Fibroblast of skin of left biceps (primary cell): ENCODE data around the gene CARNS1.
"Not testable (repeated sequence)": the region's sequence is repeated elsewhere in the genome, so short reads cannot be mapped to it uniquely, and the experiment has no call there.

Experiments used
- DNase-seq, 2 experiments: peaks; one replicate each; pipeline ENCODE4 v3.0.0-alpha.2; 2013; ENCODE audit warnings: low read depth in 2 of 2

CARNS1 gene

DNA sequence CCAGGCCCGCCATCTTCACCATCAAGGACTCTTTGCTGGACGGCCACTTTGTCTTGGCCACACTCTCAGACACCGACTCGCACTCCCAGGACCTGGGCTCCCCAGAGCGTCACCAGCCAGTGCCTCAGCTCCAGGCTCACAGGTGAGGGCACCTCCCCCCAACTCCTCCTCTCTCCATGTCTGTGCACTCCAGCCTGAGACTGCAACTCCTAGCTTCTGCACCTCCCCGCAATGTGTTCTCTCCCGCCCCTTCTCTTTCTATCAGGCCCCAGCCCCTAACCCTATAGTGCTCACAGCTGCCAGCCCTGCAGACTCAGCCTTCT is 19.3 kb upstream of the CARNS1 start:
- DNase-seq: no peak

DNA sequence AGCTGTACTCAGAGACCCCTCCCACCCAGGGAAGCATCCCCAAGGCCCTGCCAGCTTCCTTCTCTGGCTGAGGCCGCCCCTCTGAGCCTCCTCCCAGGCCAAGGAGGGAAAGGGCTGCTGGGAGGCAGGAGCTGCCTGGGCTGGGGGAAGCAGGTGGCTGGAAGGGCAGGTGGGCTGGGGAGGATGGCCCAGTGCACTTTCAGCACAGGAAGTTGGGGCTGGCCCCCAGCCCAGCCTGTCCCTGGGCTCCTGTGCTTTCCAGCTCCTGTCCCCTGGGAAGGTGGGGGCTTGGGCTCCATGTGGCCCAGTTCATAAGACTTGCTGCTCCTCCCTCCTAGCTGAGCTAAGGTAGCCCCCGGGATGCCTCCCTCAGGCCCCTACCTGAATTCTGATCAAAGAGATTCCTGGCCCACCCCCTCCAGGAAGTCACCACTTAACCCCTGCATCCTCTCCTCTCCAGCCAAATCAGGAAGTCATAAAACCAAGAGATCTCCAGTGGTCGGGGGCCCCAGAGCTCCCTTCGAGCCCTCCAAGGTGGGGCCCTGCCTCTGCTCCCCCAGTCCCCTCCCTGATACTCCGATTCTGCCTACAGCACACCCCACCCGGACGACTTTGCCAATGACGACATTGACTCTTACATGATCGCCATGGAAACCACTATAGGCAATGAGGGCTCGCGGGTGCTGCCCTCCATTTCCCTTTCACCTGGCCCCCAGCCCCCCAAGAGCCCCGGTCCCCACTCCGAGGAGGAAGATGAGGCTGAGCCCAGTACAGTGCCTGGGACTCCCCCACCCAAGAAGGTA is 18.7 kb upstream of the CARNS1 start:
- DNase-seq: no peak

DNA sequence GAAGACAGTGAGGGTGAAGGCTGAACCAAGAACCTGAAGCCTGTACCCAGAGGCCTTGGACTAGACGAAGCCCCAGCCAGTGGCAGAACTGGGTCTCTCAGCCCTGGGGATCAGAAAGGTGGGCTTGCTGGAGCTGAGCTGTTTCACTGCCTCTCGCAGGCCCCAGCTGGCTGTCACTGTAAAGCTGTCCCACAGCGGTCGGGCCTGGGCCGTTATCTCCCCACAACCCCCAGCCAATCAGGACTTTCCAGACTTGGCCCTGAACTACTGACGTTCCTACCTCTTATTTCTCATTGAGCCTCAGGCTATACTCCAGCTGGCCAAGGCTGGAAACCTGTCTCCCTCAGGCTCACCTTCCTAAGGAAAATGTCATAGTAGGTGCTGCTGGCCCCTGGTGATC is 17.9 kb upstream of the CARNS1 start:
- no peak for DNase-seq

DNA sequence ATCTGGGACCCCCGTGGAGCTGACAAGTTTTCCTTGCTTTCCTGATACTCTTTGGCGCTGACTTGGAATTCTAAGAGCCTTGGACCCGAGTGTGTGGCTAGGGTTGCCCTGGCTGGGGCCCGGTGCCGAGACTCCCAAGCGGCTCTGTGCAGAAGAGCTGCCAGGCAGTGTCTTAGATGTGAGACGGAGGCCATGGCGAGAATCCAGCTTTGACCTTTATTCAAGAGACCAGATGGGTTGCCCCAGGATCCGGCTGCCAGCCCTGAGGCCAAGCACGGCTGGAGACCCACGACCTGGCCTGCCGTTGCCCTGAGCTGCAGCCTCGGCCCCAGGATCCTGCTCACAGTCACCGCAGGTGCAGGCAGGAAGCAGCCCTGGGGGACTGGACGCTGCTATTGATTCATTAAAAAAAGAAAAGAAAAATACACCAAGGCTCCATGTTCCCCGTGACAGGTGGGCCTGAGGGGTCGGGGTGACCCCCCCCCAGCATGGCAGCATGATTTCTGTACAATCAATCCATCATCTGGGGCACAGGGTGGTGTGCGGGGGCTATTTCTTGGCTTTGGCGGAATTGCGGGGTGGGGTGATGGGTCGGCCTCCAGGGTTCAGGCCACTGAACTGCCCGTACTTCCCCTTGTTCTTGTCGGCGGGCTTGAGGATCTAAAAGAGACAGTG is 17.4 kb upstream of the CARNS1 start:
- no peak for DNase-seq

DNA sequence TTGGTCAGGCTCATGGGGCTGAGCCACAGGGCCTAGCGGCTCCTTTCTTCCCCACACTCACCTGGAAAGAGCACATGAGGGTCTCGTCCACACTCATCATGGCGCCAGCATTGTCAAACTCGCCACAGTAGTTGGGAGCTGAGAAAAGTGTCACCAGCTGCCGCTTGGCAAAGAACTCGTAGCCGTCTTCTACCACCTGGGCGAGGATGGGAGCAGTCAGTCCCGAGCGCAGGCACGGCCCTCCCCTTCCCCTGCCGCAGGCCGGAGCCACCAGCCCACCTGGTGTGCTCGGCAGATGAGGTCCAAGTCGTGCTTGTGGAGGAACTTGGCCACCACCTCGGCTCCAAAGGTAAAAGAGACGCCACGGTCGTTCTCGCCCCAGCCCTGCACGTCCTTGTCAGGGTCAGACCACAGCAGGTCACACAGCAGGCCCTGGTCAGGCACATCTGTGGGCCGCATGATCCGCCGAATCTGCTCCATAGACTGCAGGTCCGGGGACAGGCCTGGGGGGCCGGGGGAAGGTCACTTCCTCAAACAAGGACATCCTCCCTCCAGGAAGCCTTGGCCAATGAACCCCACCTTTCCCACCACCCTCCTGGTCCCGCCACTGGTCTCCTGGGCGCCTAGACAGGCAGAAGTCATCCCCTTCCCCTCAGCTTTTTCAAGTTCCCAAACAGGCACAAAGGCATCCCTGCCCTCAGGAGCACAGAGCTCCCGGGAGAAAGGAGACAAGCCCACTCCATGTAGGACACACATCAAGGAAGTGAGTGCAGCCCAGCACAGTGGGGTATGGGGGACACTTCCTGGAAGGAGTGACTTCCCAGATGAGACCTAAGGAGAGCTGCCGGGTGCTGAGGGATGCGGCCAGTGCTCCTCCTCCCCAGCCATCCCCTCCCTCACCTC is 16.6 kb upstream of the CARNS1 start:
- DNase-seq: no peak

DNA sequence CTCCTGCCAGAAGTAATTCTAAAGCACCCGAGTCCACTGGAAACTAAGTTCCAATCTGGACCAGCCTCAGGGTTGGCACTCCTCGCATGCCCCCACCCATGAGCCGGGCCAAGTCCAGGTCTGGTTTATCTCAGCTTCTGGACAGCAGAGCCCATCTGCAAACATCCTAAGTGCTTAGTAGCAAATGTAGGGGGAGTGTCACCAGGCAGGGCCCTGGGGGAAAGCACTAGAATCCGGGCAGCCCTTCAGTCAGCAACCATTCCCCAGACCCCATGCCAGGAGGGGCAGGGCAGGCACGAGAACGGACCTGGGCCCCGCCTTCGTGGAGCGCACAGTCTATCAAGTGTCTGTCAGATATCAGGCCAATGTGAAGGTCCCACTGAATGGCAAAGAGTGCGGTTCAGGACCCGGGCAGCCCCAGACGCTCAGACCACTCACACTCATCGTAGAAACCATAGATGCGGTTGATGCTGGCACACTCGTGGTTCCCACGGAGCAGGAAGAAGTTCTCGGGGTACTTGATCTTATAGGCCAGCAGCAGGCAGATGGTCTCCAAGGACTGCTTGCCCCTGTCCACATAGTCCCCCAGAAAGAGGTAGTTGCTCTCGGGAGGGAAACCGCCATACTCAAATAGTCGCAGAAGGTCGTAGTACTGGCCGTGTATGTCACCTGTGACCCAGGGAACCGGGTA is 15.1 kb upstream of the CARNS1 start:
- no peak for DNase-seq

DNA sequence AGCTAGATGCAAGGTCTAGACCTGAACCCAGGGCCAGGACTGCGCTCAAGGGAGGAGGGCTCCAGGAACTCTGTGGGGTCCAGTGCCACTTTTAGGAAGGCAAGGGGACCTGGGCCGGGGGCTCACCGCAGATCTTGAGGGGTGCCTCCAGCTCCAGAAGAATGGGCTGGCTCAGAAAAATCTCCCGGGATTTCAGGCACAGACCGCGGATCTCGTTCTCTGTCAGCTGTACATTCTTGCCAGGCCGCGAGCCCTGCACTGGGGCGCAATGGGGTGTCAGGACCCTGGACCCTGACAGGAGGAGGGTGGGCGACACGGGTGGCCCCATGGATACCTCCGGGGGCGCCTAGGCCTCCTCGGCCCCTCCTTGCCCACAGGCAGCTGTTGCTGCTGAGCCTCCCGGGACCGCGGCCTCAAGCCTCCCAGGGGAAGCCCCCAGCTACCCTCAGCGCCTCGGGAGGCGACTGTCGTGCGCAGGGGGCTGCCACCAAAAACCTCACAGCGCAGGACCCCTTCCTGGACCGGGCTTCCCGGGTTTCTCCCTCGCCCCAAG is 14.5 kb upstream of the CARNS1 start:
- no peak for DNase-seq

DNA sequence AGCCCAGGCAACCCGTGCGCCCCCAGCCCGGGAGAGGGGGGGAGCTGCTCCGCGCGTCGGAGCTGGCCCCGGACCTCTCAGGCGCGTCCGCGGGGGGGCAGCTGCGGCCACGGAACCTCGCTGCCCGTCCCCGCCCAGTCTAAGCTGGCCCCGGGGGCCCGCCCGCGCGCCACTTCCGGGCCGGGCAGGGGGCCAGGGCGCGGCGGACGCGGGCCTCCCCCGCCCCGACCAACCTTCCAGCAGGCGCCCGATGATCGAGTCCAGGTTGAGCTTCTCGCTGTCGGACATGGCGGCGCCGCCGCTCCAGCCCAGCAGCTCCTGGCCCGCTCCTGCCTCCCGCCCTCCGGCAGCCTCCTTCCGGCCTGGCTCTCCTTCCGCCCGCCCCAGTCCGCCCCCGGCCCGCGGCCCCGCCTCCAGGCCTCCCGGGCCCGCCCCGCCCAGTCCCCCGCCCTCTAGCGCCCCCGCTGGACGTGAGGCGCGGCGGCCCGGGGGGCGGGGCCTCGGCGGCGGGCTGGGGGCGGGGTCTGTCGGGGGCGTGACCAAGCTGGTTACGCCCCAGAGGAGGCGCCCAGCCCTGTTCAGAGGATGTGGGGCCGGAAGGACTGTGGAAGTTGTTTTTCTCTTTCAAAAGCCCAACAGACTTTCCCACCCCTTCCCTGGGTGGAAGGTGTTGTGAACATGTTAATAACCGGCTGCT is 13.8 kb upstream of the CARNS1 start, which contains the start of gene PPP1CA:
Gene PPP1CA, minus strand, starts transcription at position 364 of the 697 bp plus-strand sequence. Its CDS starts 76 bp downstream, at position 288.
- peak; percentile 61 to 69 for DNase-seq

DNA sequence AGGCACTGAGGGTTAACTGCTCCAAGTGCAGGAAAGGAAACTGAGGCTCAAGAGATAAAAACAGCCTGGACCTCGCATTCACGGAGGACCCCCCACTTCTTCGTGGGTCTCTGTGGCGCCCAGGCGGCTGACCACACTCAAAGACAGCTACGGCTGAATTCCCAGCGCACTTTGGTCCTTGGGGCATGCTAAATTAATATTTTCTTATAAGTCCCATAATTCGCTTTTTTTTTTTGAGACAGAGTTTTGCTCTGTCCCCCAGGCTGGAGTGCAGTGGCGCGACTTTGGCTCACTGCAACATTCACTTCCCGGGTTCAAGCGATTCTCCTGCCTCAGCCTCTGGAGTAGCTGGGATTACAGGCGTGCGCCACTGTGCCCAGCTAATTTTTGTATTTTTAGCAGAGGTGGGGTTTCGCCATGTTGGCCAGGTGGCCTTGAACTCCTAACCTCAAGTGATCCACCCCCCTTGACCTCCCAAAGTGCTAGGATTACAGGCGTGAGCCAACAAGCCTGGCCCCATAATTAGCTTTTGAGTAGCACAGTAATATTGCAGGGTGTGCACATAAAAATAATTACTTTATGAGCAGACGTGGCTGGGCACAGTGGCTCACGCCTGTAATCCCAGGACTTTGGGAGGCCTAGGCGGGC is 13.2 kb upstream of the CARNS1 start:
- DNase-seq: not testable (repeated sequence)

DNA sequence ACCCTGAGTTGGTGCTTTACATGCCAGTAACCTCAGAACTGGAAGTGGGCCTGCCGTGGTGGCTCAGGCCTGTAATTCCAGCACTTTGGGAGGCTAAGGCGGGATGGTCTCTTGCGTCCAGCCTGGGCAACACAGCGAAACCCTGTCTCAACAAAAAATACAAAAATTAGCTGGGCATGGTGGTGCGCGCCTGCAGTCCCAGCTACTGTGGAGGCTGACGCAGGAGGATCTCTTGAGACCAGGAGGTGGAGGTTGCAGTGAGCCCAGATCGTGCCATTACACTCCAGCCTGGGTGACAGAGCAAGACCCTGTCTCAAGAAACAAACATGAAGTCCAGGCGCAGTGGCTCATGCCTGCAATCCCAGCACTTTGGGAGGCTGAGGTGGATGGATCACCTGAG is 12.4 kb upstream of the CARNS1 start:
- not testable (repeated sequence) for DNase-seq

DNA sequence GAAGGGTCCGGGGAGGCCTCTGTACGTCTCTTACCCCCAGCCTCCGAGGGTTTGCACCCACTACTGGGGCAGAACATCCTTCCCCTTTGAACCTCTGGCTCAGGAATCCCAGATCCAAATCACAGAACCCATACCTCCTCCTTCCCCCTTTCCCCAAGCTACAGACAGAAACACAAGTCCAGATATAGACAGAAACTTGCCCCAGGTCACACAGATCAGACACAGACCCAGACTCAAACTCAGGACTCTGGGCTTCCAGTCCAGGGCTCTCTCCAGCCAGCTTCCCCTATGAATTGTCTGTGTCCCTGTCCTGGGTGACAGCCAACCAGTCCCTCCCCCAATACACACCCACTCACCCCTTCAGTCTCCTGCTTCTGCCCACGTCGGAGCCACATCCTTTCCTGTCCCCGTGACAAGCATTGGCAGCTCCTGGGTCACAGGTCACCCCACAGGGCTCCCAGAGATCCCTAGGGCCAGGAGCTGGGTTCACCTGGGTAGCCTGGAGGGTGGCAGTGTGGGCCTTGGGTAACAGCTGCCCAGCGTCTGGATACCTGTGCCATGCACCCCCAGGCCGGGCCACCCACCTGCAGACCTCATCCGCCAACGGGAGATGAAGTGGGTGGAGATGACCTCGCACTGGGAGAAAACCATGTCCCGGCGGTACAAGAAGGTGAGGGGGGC is 10.8 kb upstream of the CARNS1 start:
- DNase-seq: no peak

DNA sequence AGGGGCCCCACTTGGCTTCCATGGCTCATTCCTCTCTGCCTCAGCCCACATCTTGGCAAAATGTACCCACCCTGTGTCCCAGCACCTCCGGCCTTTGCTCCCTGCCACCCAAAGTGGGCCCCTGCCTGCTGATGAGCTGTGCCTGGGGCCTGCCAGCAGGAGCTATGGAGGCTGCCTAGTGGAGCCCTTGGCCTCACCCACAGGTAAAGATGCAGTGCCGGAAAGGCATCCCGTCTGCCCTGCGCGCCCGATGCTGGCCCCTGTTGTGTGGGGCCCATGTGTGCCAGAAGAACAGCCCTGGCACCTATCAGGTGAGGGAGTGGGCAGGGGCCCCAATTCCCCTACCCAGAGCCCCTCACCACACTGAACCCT is 10.3 kb upstream of the CARNS1 start:
- no peak for DNase-seq

DNA sequence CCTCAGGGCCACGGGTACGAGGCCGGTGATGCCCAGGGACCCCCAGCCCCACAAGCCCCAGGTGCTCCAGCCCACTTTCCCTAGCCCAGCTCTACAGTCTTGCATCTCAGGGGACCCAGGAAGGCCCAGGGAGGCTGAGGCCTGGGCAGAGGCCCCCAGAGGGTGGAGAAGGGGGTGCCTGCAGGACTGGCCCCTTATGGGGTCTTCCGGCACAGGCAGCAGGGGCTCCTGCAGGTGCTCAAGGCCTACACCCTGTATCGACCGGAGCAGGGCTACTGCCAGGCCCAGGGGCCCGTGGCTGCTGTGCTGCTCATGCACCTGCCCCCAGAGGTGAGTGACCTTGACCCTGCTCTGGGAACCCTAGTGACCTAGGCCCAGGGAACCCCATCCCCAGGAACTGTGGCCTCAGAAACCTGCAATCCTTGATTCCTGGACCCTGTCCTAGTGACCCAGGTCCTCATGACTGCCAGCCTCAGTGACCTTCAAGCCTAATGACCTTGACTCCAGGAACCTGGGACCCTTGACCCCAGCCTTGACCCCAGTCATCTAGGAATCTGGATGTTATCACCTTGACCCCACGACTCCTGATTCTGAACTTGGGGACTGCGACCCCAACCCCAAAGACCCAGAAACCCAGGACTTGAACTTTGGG is 9.7 kb upstream of the CARNS1 start:
- DNase-seq: no peak

DNA sequence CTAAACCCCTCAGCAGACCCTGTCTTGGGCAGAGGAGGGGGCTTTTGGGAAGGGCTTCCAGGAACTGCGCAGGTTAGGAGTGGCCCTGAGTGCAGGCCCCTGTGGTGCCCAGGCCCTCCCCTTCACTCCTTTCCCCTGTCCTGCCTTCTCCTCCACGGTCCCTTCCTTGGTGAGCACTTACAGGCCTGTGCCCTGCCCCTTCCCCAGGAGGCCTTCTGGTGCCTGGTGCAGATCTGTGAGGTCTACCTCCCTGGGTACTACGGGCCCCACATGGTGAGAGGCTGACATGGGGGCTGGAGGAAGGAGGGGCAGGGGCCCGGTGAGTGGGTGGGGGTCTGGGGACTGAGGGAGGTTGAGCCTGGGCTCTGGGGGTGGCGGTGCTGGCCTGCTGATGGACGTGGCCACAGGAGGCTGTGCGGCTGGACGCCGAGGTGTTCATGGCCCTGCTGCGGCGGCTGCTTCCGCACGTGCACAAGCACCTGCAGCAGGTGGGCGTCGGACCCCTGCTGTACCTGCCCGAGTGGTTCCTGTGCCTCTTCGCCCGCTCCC is 9.0 kb upstream of the CARNS1 start:
- DNase-seq: no peak

DNA sequence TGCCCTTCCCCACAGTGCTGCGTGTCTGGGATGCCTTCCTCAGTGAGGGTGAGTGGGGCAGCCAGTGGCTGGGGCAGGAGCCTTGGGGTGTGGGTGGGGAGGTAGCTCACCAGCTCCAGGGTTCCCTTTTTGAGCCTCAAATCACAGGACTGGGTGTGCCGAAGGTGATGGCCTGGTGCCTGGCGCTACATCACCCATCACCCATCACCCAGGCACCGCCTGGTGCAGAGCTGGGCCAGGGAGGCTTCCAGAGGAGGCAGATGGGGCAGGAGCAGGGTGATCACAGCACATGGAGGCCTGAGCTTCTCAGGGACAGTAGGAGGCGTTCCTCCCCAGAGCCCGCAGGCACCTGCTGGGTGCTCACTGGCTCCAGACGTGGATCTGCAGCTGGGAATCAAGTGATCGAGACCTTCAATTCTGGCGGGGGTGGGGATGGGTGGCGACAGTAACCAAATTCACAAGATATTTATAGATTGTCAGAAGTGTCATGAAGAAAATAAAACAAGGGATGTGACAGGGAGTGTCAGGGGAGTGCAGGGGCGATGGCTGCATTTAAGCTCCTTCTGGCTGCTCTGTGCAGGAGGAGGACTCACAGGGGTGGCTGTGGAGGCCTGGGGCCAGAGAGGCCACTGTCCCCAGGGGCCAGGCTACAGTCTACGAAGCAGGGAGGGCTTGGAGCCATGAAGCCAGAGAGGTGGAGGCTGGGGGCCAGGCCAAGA is 8.3 kb upstream of the CARNS1 start:
- no peak for DNase-seq

DNA sequence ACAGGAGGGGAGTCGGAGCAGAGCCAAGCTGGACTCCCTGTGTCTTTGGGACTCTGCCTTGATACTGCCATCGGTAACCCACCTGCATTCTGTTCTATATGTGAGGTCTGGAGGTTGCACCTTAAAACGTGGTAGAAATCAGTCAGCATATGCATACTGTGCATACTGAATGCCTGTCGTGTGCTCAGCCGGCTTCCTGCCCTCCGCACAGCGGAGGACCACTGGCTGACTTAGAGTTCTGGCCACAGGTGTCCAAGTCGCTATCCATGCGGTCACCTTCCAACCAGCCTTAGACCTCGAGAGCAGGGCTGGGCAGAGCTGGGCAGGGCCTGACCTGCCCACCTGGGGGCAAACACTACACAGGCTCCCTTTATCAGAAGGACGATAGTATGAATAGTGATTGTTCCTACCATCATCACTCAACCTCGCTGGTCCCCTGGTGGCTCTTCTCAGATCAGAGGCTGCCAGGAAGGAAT is 7.8 kb upstream of the CARNS1 start:
- no peak for DNase-seq

DNA sequence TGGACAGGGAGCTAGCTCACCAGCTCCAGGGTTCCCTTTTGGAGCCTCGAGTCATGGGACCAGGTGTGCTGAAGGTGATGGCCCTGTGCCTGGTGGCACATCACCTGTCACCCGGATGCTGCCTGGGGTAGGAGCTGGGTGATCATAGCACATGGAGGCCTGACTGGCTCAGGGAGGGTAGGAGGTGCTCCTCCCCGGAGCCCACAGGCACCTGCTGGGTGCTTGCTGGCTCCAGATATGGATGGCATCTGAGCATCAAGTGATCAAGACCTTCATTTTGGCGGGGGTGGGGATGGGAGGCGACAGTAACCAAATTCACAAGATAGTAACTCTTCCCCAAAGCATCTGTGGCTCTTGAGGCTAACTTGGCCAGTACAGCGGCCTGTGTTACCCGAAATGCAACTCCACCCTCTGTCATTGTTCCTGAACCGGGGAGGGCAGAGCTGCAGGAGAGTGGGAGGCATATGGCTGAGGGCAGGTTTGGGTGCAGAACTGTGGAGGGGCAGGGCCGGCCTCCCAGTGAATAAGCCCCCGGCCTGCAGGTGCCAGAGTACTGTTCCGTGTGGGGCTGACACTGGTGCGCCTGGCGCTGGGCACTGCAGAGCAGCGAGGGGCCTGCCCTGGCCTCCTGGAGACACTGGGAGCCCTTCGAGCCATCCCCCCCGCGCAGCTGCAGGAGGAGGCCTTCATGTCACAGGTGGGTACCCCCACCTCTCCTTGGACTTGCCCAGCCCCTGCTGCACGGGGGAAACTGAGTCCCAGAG is 6.9 kb upstream of the CARNS1 start:
- DNase-seq: no peak
